GM19468 (cell line): ENCODE measurements around the gene CDC16.
"Not testable (repeated sequence)": the region's sequence is repeated elsewhere in the genome, so short reads cannot be mapped to it uniquely, and the experiment has no call there.

Experiments used
- ATAC-seq: cut with Tn5 transposase; IDR thresholded peaks from one replicate; pipeline ENCODE4 v1.9.1; 2021; ENCODE audit warnings: mild to moderate bottlenecking, moderate library complexity, moderate number of reproducible peaks; ENCODE audit not compliant: unreplicated experiment; ENCODE audit errors: extremely low read depth

CDC16 gene

GRCh38 chr13:114226088-114226487 lies 8.6 kb upstream of the CDC16 start:
- no peak for ATAC-seq

DNA sequence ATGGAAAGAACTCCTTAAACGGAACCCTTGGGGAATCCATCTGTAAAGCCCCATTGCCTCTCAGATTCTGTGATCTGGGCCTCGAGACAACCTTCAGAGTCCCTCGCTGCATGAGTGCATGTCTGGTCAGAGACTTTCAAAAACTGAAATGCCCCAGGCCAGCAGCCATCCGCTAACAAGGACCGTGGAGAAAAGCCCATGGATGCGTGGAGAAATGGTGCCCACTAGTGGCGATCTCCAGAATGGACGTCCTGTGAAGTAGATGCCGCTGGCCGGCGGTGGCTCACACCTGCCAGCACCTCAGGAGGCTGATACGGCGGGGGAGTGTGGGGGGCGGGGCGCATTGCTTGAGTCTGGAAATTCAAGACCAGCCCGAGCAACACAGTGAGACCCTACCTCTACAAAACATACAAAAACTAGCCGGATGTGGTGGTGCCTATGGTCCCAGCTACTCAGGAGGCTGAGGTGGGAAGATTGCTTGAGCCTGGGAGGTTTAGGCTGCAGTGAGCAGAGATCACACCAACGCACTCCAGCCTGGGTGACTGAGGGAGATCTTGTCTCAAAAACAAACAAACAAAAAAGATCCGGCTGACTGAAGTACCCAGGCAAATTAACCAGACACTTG lies 7.9 kb upstream of the CDC16 start:
- ATAC-seq = peak; percentile 81

DNA sequence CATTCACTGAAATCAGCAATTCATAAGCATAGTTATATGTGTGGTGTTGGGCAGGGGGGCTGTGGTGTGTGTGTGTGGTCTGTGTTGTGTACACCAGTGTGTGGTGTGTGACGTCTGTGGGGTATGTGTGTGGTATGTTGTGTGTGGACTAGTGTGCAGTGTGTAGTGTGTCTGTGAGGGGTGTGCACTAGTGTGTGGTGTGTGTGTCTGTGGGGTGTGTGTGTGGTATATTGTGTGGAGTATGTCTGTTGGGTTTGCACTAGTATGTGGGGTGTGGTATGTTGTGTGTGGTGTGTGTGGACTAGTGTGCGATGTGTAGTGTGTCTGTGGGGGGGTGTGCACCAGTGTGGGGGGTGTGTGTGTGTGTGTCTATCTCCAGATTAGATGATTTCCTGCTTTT lies 7.2 kb upstream of the CDC16 start:
- no peak for ATAC-seq

GRCh38 chr13:114228176-114228575 lies 6.5 kb upstream of the CDC16 start:
- ATAC-seq = no peak

GRCh38 chr13:114229506-114229905 lies 5.2 kb upstream of the CDC16 start:
- no peak for ATAC-seq

DNA sequence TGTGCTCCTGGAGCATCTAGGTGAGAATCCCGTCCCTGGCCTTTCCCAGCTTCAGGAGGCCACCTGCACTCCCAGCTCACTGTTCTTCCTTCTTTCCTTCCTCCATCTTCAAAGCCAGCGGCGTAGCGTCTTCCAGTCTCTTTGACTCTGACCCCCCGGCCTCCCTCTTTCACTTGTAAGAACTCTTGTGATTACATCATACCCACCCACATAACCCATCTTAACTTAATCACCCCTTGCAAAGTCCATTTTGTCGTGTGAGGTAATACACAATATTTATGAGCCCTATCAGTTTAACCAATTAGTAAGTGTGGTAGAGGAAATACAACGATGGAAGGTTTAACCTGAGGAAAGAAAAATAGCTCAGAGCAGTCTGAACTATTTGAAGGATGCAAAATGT lies 4.6 kb upstream of the CDC16 start:
- no peak for ATAC-seq

- no peak for ATAC-seq
These were observed 4.1 kb upstream of the CDC16 start for GRCh38 chr13:114230575-114230974.

- no peak for ATAC-seq
These were observed 2.8 kb upstream of the CDC16 start for GRCh38 chr13:114231886-114232285.

- ATAC-seq = no peak
These were observed 442 bp upstream of the CDC16 start for GRCh38 chr13:114234266-114234644.

DNA sequence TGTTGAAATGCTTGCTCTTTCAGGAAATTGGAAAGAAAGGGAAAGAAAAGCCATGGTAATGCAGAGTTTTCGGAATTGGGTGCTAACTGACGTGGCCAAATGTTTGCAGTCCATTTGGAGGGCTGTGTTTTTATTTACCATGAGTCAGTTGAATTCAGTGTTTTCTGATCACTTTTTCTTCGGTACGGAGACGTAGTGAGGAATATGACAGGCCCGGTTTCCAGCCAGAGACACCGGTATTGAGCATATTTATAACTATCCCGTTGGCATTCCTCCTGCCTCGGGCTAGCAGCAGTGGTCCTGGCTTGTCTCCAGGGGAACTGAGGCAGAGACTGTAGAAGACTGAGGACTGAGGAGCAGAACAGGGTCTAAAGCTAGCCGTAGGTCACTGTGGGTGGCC lies 1.0 kb downstream of the CDC16 start:
- ATAC-seq = no peak

GRCh38 chr13:114236227-114236626 lies 1.5 kb downstream of the CDC16 start:
- no peak for ATAC-seq

DNA sequence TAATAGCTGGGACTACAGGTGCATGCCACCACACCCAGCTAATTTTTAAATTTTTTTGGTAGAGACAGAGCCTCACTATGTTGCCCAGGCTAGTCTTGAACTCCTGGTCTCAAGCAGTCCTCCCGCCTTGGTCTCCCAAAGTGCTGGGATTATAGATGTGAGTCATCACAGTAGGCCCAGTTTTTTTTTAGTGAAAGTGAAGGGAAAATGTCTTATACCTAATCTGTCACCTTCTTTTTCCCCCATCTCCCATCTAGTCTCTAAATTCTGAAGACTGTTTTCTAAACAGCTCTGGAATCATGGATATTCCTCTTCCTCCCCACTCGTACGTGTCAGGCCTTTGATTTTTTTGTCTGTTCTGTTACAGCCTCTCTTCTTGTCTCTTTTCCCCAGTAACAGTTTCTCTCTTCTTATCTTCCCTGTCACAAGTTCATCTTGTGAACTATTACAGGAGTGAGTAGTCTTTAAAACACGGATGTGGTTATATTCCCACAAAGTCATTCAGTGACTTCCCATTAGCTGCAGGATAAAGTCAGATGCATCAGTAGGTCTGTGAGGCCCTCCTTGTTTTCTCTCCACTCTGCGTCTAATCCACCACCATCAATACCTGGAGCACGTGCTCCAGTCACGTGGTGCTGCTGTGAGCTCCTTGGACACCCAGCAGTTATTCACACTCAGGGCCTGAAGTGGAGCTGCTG lies 2.9 kb downstream of the CDC16 start:
- ATAC-seq = no peak

GRCh38 chr13:114241918-114242317 lies 7.2 kb downstream of the CDC16 start:
- no peak for ATAC-seq

- ATAC-seq = no peak
These were observed 9.3 kb downstream of the CDC16 start for GRCh38 chr13:114243971-114244370.

DNA sequence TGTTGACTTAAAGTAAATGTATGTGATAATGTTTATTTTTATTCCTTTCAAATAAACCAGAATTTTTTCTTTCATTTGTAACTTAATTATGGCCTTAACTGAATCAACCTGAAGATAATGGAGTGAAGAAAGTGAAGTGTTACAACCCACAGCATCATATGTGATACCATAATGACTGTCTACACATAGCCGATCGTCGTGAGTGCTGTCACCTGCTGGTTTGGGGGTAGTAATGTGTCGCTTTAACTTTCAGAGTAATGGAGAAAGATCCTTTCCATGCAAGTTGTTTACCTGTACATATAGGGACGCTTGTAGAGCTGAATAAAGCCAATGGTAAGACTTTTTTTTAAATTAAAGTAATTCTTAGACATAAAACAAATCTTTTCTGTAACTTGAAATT lies 9.9 kb downstream of the CDC16 start:
- ATAC-seq = no peak

- ATAC-seq = no peak
These were observed 13.3 kb downstream of the CDC16 start for GRCh38 chr13:114248011-114248410.

DNA sequence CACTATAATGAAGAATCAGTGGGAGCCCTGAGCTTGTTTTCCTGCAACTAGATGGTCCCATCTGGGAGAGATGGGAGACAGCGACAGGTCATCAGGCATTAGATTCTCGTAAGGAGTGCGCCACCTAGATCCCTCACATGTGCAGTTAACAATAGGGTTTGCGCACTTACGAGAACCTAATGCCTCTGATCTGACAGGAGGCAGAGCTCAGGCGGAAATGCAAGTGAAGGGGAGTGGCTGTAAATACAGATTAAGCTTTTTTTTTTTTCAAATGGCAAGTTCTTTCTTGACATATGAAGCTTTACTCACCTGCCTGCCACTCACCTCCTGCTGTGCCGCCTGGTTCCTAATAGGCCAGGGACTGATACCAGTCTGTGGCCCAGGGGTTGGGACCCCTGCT lies 14.4 kb downstream of the CDC16 start:
- no peak for ATAC-seq

DNA sequence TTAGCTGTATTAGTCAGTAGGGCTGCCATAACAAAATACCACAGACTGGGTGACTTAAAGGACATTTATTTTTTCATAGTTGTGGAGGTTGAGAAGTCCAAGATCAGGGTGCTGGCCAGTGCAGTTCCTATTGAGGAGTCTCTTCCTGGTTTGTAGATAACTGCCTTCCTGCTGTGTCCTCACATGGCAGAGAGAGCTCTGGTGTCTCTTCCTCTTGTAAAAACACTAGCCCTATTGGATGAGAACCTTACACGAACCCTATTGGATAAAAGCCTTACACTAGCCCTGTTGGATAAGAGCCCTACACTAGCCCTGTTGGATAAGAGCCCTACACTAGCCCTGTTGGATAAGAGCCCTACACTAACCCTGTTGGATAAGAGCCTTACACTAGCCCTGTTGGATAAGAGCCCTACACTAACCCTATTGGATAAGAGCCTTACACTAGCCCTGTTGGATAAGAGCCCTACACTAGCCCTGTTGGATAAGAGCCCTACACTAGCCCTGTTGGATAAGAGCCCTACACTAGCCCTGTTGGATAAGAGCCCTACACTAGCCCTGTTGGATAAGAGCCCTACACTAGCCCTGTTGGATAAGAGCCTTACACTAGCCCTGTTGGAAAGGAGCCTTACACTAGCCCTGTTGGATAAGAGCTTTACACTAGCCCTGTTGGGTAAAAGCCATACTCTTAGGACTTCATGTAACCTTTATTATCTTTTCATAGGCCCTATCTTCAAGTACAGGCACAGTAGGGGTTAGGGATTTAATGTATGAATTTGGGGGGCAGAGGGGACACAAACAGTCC lies 17.1 kb downstream of the CDC16 start:
- not testable (repeated sequence) for ATAC-seq

DNA sequence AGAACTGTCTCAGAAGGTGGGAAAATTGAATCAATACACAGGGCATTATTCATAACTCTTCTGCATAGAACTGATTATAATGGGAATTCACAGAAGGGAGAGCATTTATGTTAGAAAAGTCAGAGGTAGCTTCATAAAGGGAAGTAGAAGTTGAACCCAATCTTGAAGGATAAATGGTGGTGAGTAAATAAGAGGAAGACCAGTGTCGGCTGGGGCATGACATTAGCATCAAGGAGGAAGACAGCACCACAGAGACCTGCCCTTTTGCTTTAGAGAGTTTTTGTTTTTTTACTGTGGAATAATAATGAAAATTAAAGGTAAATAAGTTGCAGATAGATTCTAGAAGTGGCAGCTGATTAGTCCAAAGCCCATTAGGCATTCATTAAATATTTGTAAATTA lies 21.9 kb downstream of the CDC16 start:
- ATAC-seq = no peak

GRCh38 chr13:114257014-114257413 lies 22.3 kb downstream of the CDC16 start:
- no peak for ATAC-seq

- ATAC-seq = no peak
These were observed 23.9 kb downstream of the CDC16 start for GRCh38 chr13:114258589-114258988.
